Stimulated activated CD8-positive, alpha-beta memory T cell treated with anti-CD3 and anti-CD28 coated beads, Interleukin-15, amount 100 ng/mL, for 48 hours (primary cell): ENCODE results near the gene TMEM63B.
A peak's percentile ranks its signal among the peaks of the same experiment; 100 is the strongest.
"Not testable (repeated sequence)": the region's sequence is repeated elsewhere in the genome, so short reads cannot be mapped to it uniquely, and the experiment has no call there.

Experiments
- DNase-seq, 2 donors: peaks; one replicate each; pipeline ENCODE4 v3.0.0-alpha.2; 2020; ENCODE audit warnings: low read depth in 2 of 2

The TMEM63B gene

GRCh38 chr6:44144536-44144935, 17.2 kb downstream of the TMEM63B start:
- DNase-seq = not testable (repeated sequence)

GRCh38 chr6:44145839-44146238, 18.5 kb downstream of the TMEM63B start:
- no peak for DNase-seq

- no peak for DNase-seq
Observed at GRCh38 chr6:44146685-44147084, 19.3 kb downstream of the TMEM63B start.

- DNase-seq = no peak
Observed at GRCh38 chr6:44147256-44147655, 19.9 kb downstream of the TMEM63B start.

- no peak for DNase-seq
Observed at GRCh38 chr6:44148306-44148705, 21.0 kb downstream of the TMEM63B start.

- no peak for DNase-seq
Observed at GRCh38 chr6:44149369-44150012, 22.1 kb downstream of the TMEM63B start.

GRCh38 chr6:44150317-44150917, 23.1 kb downstream of the TMEM63B start:
- no peak for DNase-seq

GRCh38 chr6:44151348-44152108, 24.2 kb downstream of the TMEM63B start:
- peak; percentile 66 to 69 for DNase-seq

GRCh38 chr6:44152109-44152461, 24.7 kb downstream of the TMEM63B start:
- DNase-seq = no peak

GRCh38 chr6:44152533-44152932, 25.2 kb downstream of the TMEM63B start:
- DNase-seq = no peak

GRCh38 chr6:44154067-44154466, 26.7 kb downstream of the TMEM63B start:
- DNase-seq = no peak

GRCh38 chr6:44156494-44157151, 29.3 kb downstream of the TMEM63B start:
- no peak for DNase-seq

- no peak for DNase-seq
Observed at GRCh38 chr6:44157152-44157521, 29.8 kb downstream of the TMEM63B start.

GRCh38 chr6:44158770-44159228, 31.4 kb downstream of the TMEM63B start, which contains the start of gene CAPN11:
Gene CAPN11 (plus strand): TSS chr6:44158820. CDS start chr6:44158849, 29 bp downstream.
- DNase-seq = no peak

GRCh38 chr6:44161997-44162338, 34.6 kb downstream of the TMEM63B start:
- no peak for DNase-seq

GRCh38 chr6:44162876-44163625, 35.7 kb downstream of the TMEM63B start:
- no peak for DNase-seq

- DNase-seq = no peak
Observed at GRCh38 chr6:44166116-44166515, 38.8 kb downstream of the TMEM63B start.

- DNase-seq = no peak
Observed at GRCh38 chr6:44166591-44167184, 39.3 kb downstream of the TMEM63B start.

GRCh38 chr6:44167567-44167966, 40.2 kb downstream of the TMEM63B start:
- no peak for DNase-seq

GRCh38 chr6:44169154-44169553, 41.8 kb downstream of the TMEM63B start:
- no peak for DNase-seq

GRCh38 chr6:44169886-44170570, 42.7 kb downstream of the TMEM63B start:
- no peak for DNase-seq
